ENCODE results near the gene RBM39.
"Not testable (repeated sequence)": the region's sequence is repeated elsewhere in the genome, so short reads cannot be mapped to it uniquely, and the experiment has no call there.

Gene RBM39

DNA sequence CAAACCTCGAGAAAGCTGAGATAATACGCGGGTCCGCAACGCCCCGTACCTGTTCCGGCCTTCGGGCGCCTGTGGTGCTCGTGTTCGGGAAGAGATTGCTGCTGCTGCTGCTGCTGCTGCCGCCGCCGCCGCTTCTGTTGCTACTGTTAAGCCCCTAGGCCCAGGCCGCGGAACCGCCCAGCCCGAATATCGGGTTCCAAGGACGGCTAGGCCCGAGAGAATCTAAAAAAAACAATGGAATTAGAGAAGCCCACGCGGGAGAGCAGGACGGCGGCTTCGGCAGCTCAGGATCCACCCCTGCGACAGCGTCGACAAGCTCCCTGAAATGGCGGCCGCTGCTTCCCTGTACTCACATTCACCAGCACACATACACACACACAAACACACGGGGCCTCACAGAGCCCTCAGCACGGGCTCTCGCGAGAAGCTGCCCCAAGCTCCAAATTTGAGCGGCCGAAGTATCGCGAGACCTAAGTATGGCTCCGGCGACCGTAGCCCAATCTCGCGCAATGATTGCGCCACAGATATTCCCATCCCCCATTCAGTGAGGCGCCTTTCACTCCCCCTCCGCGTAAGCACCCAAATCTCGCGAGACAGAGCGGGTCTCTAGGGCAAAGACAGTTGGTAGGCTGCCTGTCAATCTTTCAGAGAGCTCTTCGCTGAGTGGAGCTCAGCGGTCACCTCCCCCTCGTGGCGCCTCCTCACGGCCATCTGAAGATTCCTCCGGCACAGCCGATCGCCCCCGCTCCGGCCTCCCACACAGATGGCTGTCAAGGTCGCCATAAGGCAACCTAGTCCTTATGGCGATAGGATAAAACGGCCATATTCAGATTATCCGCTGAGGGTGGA lies at the start of gene RBM39:
Gene RBM39, minus strand, starts transcription at position 369 of the 849 bp plus-strand sequence. CDS start 1,386 bp downstream, outside the sequence.
- DNase-seq: peak; percentile 95

DNA sequence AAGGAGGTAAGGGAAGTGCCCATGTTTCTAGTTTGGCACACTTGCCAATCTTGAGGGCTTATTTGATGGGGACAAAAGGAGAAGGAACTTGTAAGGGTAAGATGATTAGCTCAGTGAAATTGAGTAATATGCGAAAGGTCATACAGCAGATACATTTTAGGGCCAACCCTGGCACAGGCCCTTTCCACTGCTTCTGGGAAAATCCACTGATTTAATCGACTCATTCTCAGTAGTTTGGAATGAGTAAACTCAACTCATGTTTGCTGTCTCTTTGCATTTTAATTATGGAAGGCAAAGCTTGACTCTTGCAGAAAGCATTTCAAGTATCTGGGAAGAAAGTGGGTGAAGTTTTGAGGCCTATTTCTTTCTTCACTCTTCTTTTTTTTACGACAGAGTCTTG lies 49.8 kb upstream of the RBM39 start:
- no peak for DNase-seq

DNA sequence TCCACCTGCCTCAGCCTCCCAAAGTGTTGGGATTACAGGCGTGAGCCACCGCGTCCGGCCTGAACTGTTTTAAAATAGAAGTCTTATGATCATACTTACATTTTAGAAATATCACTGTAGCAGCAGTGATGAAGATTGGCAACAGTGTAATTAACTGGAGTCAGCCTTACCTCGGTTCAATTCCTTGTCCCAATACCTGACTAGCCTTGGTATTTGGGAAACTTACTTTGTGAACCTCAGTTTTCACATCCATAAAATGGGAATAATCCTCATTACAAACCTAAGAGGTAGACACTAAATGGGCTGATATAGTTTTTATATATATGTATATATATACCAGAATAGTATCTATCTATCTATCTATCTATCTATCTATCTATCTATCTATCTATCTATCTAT lies 49.0 kb upstream of the RBM39 start:
- DNase-seq: no peak

DNA sequence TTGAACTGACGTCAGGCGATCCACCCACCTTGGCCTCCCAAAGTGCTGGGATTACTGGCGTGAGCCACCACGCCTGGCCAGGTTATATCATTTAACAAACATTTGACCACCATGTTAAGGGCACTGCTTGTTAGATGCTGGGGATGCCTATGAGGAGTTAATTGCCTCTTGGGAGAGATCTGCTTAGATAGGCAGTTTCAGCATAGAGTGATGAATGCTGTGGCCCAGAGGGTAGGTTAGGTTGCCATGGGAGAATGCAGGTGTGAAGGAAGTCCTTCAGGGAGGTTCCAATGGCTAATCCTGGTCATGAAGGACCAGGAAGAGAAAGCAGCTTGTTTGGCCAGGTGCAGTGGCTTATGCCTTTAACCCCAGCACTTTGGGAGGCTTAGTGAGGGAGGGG lies 46.7 kb upstream of the RBM39 start:
- no peak for DNase-seq

DNA sequence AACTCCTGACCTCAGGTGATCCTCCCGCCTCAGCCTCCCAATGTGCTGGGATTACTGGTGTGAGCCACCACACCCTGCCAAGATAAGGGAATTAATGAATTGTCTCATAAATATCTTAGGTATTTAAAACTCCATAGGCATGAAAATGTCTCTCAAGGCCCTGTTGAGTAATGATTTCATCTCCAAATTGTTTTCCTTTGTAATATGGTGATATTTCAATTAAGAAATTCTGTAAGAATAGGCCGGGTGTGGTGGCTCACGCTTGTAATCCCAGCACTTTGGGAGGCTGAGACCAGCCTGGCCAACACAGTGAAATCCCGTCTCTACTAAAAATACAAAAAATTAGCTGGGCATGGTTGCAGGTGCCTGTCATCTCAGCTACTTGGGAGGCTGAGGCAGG lies 43.5 kb upstream of the RBM39 start:
- not testable (repeated sequence) for DNase-seq

DNA sequence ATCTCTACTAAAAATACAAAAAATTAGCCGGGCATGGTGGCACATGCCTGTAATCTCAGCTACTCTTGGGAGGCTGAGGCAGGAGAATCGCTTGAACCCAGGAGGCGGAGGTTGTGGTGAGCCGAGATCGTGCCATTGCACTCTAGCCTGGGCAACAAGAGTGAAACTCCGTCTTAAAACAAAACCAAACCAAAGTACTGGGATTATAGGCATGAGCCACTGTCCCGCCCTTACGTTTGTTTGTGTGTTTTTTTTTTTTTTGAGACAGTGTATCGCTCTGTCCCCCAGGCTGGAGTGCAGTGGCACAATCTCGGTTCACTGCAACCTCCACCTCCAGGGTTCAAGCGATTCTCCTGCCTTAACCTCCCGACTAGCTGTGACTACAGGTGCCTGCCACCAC lies 41.8 kb upstream of the RBM39 start:
- DNase-seq: not testable (repeated sequence)

DNA sequence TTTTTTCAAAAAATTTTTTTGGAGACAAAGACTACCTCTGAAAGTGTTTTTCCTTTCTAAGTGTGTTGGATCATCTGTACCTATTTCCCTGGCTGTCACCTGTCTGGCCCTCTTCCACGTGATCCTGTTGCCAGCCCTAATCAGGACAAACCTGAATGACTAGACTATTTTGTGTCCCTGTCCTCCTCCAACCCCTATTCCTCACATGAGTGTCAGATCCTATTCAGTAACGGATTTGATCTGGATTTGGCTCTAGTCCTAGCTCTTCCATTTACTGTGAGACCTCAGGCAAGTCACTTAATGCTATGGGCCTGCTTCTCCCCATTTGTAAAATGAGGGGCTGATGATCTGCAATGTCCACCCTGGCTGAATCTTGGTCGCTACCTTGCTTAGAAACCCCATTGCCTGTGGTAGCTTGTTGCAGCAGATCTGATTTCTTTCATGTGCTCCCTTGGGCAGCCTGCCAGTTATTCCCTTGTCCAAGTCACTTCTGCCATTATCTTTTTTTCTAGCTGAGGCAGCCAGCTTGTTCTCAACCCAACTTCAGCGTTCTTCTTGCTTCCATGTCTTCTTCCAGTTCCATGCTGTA lies 34.5 kb upstream of the RBM39 start:
- no peak for DNase-seq

DNA sequence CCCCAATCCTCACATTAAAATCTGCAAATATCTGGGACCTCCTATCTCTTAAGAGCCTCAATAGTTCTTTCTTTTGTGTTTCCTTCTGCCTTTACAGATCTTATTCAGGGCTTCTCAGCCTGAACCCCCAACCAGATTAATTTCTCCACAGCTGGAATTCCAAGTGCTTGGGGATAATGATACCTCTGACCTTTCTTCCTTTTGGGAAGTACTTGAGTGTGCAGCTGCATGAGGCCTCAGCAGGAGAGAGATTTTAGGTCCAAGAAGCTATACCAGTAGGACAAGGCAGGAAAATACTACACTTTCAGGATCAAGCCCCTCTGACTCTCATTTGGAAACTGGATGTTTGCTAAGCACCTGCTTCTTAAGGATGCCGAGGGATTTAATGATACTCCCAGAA lies 32.3 kb upstream of the RBM39 start:
- no peak for DNase-seq

DNA sequence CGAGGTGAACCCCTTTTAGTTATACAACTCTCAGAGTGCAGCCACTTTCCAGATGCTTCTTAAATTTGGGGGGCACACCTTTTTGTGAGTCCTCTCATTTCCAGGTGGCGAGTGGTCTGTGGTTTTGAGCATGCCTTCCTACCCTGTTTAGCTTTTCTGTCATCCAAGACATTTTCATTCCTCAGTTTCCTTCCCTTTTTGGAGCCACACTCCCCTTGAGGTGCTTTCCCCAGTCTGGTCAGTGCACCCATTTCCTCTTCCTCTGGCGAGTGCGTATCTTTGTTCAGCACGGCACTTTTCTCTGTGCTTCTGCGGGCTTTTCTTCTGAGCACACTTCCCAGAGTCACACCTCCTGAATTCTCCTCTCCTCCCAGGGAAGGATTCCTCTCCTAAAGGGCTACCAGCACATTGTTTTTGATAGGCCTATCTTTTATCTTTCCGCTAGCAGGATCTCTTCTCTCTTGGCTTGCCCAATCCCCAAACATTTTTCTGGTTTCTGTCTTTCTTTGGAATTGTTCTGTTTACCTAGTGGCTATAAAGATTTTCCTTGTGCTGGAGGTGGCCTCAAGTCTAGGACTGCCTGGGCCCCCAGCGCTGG lies 31.2 kb upstream of the RBM39 start:
- DNase-seq: peak; percentile 5

DNA sequence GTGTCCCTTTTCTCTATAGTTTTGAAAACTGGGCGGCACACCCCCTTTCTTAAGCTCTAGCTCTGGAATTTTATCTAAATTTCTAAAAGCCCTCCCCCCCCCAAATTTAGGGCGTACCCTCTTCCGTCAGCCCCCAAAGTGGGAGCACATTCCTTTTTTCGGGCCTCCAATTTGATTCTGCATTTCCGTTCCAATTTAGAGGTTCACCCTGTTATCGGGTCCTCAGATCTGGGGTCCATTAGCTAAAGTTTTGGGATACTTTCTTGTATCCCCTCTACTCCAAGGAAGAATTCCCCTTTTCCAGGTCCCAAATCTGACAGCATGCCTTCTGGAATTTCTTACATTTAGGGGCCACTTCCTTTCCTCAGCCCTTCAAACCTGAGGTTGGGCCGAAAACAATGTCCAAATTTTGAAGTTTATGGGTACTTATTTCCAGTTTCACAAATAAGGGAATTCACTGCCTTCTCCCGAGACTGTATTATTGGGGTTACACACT lies 30.6 kb upstream of the RBM39 start:
- DNase-seq: no peak

DNA sequence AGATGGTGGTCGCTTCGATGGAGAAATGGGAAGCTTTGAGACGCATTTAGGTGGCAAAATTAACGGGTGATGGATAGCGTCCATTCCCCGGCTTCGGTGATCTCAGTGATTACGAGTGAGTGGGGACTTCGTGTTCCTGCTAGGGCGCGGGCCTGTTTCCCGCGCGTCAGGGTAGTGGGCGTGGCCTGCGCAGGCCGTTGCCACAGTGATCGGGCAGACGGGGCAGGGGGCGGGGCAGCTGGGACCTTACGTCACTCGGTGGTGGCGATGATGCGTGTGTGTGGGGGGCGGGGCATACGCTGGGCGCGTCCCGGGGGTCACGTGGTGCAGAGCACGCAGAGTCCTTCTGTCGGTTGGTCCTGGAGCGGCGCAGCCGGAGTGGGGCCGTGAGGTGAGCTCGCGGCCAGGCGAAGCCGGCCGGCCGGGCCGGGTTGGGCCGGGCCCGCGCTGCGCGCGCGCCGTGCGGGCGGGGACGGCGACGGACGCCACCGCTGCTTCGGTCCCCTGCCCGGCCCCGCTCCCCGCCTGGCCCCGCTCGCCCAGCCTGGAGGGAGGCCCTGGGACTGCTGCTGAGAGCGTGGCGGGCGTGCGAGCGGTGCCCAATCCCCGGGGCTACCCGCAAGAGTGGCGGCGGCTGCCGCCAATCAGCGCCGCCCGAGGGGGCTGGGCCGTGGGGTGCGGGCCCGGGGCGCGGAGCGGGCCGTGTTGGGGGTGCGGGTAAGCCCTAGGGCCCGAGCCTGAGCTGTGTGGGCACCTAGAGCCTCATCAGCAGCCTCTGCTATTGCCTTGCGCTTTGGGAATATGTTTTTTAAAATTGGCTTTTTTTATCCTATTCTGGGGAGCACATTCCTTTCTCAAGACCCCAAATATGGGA lies 29.9 kb upstream of the RBM39 start, which contains the start of gene PHF20:
Gene PHF20, plus strand, starts transcription at position 327 of the 874 bp plus-strand sequence. CDS start 29,508 bp downstream, outside the sequence.
- peak; percentile 100 for DNase-seq

DNA sequence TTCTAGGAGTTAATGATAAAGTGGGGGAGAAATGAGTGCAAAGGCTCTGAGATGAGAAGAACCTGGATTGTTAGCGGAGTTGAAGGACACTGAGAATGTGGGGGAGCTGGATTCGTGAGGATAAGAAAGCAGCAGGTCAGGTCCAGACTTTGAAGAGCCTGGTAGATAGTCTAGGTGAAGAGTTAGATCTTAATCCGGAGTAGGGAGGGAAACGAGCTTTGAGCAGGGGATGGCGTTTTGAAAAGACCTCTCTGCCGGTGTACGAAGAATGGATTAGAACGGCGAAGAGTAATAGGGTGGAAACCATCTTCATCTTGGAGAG lies 29.3 kb upstream of the RBM39 start:
- DNase-seq: no peak

DNA sequence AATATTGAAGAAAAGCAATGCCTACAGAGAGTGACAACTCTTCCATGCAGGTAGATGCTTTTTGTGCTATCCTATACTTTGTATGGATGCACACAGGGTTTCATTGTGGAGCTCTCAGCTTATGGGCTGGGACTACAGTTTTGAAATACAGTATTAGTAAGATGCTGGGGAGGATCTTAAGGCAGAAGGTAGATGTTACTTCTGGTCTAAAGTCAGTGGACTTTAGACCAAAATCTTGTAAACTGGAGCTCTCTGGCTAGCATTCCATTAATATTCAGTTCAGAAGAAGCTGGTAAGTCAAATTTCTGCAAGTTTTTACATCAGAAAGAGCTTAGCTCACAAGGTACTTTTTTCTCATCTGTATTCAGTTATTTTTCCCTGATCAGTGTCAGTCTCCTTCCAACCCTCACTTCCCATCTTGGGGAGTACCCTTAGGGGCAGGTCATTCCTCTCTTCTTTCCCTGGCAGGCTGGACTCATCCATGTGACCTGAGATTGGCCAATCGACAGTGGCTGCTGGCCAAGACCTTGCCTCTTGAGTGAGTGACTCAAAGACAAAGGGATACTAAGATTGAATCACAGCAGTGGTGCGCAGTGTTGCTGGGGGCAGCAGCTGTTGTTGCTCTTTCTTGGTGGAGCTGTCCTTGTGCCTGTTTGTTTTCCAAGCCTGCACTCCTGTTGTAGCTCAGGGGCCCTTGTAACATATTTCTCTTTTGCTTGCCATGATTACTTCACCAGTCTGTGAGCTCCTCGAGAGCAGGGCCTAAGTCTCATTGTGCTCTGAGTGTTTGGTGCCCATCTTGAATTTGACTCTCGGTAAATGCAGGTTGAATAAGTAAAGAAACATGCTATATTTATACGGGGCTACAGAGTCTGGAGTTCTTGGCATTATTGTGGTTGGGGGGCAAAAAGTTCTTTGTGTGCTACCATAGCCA lies 26.9 kb upstream of the RBM39 start:
- DNase-seq: no peak

DNA sequence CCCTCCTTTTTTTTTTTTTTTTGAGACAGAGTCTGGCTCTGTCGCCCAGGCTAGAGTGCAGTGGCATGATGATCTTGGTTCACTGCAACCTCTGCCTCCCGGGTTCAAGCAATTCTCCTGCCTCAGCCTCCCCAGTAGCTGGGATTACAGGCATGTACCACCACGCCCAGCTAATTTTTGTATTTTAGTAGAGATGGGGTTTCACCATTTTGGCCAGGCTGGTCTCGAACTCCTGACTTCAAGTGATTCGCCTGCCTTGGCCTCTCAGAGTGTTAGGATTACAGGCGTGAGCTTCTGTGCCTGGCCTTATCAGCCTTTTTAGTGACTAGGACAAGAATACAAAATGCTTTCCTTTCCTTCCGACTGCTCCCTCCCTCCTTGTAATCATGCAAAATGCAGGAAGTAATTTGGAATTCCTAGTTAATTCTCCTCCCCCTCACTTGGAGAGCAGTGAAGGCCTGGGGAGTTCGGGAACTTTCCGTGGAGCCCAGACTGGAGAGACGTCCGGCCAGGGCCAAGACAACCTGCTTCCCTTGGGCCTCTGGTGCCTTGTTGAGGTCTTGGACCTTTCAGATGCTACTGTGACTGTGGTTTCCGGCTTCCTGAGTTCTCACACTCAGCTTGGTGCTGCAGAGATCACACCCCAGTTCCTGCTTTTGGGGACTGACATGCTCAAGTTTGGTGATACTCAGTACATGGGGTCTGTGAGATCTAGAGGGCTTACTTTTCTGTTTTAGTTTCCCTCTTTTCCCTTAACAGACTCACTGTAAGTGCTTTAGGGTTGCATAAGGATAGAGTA lies 25.8 kb upstream of the RBM39 start:
- peak; percentile 26 for DNase-seq

DNA sequence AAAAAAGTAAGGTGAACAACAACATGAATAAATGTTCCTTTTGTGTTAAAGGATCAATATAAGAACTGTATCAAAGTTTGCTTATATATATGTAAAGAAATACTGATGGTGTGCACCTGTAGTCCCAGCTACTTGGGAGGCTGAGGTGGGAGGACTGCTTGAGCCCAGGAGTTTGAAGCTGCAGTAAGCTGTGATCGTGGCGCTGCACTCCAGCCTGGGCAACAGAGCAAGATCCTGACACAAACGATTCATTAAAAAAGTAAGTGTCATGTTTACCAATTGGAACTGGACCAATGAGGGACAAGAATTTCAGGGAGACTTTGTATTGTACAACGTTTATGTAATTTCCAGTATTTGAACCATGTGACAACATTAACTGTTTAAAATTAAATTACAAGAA lies 24.8 kb upstream of the RBM39 start:
- no peak for DNase-seq

DNA sequence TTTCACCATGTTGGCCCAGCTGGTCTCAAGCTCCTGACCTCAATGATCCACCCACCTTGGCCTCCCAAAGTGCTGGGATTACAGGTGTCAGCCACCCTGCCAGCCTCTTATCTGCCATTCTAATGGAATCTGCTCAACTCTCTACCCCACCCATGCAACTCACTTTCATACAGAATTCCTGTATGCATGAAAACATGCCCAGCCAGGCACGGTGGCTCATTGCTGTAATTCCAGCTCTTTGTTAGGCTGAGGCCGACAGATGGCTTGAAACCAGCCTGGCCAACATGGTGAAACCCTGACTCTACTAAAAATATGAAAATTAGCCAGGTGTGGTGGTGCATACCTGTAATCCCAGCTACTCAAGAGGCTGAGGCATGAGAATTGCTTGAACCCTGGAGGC lies 22.9 kb upstream of the RBM39 start:
- DNase-seq: not testable (repeated sequence)

DNA sequence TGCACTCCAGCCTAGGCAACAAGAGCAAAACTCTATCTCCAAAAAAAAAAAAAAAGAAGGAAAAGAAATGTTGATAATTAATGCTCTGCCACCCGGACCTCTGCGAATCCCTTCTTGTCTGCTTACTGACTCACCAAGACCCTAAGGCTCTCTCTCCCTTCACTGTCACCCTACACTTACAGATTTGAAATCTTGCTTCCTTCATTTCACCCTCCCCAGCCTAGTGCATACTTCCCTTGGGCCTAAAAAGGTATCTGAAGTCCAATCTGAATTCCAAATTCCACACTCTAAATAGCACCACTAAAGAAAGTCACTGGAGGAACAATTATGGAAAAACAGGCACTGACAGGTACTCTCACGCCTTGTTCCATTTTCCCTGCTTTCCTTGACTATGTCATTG lies 20.4 kb upstream of the RBM39 start:
- no peak for DNase-seq

DNA sequence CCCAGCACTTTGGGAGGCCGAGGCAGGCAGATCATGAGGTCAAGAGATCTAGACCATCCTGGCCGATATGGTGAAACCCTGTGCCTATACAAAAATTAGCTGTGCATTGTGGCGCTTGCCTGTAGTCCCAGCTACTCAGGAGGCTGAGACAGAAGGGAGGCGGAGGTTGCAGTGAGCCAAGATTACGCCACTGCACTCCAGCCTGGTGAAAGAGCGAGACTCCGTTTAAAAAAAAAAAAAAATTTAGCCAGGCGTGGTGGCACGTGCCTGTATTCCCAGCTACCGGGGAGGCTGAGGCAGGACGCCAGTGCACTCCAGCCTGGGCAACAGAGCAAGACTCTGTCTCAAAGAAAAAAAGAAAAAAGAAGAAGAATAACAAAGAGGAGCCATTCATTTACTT lies 19.5 kb upstream of the RBM39 start:
- not testable (repeated sequence) for DNase-seq

DNA sequence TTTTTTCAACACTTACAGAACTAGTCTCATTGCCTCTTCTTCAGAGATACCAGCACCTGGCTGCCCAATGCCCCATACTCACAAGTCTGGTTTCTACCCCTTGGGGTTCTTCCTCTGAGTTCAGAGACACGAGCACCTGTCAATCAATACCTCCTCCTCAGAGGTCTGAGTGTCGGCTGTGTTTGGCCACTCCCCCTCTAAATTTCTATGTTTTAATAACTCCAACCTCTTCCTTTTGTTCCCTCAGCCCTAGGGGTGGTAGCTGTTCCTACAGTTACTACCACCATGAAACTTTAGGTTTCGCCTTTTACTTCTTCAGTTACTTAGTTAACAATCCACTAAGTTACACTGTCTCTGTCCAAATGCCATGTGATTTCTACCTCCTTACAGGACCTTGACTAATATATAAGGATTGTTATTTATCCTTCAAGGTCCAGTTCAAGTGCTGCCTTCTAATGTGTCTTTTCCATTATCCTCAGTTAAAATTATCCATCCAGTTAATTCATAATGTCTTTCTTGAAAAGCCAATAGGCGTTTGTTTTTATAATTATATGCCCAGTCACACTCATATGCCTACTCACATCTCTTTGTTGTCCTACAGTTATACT lies 15.1 kb upstream of the RBM39 start:
- no peak for DNase-seq

DNA sequence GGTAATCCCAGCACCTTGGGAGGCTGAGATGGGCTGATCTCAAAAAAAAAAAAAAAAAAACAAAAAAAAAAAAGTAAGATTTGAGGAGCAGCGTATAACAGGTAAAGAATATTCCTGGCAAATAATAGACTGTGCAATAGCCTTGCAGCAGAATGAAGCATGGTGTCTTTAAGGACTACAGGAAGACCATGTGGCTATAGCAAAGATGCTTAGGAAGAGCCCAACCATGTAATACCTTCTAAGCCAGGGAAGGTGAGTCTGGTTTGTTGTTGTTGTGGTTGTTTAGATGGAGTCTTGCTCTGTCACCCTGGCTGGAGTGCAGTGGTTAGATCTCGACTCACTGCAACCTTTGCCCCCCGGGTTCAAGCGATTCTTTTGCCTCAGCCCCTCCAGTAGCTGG lies 14.3 kb upstream of the RBM39 start:
- DNase-seq: no peak

DNA sequence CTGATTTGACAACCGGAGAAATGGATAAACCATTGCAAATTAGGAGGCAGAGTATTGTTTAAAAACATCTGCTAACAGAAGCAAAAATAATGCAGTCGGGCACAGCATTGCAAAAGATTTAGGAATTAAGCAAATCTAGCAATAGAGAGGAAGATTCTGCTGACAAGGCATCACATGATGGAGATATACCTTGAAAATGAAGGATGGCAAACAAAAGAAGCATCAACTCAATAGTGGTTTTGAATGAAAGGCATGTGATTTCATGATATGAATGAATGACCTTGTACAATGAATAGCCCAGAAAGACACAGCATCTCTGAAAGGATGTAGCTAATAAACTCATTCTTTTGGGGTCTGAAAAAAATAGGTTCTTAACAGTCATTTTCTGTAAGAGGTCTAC lies 8.6 kb upstream of the RBM39 start:
- DNase-seq: no peak
